ENCODE results near the gene PEX3.
"Not testable (repeated sequence)": the region's sequence is repeated elsewhere in the genome, so short reads cannot be mapped to it uniquely, and the experiment has no call there.

PEX3 gene

DNA sequence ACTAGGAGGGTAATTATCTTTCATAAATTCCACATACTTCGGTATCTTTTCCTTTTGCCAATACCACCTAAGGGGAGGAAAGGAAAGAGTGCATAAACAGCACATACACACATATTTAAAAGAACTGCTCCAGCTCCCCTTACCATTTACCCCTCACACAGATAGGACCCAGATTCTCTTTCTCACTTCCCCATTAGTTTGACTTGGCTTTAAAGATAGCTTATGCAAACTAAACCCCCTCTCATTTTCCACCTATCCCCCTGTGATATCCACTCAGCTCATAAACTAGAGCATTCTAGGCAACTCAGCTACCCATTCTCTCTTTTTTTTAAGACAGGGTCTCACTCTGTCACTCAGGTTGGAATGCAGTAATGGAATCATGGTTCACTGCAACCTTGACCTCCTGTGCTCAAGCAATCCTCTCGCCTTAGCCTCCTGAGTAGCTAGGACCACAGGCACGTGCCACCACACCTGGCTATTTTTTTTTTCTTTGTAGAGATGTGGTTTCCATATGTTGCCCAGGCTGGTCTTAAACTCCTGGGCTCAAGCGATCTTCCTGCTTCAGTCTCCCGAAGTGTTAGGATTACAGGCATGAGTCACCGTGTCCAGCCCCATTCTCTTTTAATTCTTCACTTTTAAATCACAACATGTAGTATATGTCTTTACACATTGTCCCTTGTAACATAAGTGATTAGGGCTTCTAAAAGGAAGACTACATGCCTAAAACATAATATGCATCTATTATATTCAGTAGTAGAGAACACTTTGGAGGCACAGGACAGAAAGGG, 56.9 kb downstream of the PEX3 start:
- DNase-seq: no peak

DNA sequence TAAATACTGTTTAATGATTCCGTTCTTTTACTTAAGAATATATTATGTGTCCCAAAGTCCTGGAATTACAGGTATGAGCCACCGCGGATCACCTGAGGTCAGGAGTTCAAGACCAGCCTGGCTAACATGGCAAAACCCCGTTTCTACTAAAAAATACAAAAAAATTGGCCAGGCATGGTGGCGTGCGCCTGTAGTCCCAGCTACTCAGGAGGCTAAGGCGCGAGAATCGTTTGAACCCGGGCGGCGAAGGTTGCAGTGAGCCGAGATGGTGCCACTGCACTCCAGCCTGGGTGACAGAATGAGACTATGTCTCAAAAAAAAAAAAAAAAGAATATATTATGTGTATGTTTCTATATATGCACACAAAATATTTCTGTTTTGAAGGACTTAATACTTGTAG, 59.7 kb downstream of the PEX3 start:
- DNase-seq: not testable (repeated sequence)

DNA sequence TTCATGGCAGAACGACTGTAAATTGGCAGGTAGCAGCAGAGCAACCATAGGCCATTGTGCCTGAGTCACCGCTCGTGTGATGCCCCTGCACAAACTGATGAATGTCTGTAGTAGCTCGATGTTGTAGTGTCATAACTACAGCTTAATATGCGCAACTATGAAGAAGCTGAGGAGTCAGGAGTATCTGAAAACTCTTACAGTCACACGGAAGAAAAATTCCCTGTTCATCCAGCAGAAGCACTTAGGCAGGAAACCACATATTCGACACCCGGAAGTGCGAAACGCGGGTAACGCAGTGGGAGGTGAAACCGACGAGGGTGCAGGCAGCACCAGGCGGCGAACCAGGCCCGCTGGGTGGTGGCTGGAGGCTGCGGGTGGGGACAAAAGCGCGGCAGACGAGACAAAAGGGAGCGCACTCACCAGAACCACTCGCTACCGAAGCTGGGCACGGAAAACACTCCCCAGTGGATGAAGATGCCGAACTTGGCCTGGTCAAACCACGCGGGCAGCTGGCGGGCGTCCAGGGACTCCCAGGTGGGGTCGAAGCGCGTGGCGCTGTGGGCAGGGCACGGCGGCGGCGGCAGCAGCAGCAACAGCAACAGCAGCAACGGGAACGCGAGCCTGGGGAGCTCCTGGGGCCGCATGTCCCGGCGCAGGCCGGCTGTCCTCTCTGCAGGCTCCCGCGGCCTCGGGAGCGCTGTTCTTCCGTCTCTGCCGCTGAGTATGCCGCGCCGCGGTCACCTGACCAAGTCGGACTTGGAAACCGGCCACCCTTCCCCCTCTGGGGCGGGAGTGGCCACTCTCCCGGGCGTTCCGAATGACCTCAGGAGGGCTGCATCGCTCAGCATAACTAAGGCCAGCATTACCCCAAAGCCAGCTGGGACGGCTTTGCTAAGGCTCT, 60.6 kb downstream of the PEX3 start, which contains the start of gene FUCA2:
Gene FUCA2, minus strand, starts transcription at position 730 of the 901 bp plus-strand sequence. Its CDS starts 86 bp downstream, at position 644.
- peak; percentile 50 for DNase-seq

DNA sequence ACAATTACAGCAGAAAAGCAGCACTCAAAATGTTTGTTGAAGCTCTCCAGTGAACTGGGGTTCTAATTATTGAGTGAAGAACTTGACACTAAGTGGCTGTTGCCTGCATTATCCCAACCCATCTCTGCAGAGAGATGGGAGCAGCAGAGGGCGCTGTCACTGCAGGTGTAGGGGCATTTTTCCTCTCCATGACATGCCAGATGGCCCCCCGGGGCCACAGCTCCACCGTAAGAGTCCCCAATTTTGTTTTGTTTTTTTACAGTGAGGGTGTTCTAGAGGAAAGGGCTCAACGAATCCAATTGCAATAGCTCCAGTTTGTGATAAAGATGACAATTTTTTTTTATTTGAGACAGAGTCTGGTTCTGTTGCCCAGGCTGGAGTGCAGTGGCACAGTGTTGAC, 62.8 kb downstream of the PEX3 start:
- DNase-seq: no peak

DNA sequence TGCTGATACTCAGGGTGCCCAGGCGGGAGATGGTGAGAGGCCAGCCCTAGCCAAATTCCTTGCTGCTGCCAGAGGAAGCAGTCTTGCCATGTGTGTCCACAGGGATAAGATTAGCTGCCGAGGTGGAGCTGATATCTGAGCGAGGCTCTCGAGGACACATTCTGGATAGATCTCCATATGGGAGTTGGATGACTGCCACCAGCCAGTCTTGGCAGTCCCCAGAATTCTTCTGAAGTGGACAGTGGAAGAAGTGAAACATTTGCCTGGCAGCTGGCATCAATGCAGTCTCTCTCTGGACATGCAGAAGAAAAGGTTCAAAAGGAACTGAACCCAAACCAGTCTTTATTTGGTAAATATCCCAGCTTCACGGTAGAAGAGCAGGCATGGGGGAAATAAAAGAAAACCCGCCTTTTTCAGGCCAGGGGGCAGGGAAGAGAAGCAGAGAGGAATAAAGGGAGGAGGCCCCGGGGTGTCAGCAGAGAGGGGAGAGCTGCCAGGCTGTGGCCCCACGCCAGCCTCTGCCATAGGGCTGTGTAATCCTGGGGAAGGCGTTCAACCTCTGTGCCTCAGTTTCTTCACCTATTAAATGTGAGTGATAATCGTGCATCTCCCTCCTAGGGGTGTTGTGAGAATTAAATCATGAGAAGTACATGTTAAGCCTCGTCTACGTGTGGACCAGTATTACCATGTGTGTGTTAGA, 64.6 kb downstream of the PEX3 start:
- DNase-seq: no peak

DNA sequence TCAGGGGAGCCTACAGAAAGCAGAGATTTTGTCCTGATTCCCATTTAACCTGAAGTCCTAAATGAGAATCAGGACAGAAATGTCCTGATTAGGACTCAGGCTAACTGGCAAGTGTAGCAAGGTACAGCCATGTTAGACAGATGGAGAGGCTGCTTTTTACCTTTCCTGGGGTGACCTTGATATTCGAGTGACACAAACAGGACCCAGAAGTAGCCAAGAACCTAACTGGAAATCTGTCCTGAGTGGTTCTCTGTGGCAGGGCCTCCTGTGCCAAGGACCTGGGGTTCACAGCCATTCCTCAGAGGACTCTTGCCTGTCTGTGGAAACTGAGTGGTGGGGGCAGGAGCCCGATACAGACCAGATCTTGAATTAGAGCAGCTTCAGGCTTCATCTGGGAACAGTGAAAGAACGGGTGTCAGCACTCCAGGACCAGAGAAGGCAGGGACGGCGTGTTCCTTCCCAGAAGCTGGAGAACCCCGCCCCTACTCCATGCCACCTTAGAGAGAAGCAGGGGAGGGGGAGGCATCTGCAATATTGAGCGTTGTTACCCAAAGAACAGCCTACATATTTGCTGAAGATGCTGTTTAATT, 65.3 kb downstream of the PEX3 start:
- no peak for DNase-seq

DNA sequence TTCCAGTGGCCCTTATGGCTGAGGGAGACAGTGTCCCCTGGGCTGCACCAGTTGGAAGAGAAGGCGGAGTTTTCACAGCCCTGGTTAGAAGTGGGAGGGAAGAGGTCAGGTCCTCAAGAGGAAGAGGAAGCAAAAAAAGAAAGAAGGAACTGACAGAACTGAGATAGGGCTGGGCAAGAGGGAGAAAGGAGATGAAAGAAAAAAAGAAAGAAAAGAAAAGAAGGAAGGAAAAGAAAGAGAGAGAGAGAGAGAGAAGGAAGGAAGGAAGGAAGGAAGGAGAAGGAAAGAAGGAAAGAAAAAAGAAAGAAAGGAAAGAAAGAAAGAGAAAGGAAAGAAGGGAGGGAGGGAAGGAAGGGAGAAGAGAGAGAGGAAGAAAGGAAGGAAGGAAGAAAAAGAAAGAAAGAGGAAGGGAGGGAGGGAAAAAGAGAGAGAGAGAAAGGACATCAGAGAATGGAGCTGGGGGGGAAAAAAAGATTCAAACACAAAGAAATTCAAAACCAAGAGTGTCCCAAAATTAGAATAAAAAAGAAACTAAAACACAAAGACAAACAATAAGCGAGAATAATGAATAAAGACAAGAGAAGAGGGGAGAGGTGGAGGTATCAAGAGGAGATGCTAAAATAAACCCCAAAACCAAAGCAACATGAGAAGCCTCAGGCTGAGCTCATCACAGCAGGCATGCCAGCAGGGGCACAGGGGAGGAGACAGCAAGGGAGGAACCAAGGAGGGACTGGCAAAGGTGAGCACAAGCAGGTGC, 66.3 kb downstream of the PEX3 start:
- no peak for DNase-seq

DNA sequence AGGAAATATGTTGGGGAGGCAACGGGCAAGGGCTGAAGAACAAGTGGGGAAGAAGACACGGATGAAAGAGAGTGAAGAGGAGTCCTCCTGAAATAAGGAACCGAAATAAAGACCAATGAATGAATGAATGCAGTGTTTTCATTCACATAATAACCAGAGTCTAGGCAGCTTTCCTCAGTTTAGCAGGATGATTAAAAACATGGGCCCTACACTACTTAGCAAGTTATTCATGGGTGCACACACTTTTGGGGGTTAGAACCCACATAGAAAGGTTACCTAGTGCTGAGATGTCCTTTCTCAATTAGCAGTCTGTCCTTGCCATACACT, 66.8 kb downstream of the PEX3 start:
- DNase-seq: no peak

DNA sequence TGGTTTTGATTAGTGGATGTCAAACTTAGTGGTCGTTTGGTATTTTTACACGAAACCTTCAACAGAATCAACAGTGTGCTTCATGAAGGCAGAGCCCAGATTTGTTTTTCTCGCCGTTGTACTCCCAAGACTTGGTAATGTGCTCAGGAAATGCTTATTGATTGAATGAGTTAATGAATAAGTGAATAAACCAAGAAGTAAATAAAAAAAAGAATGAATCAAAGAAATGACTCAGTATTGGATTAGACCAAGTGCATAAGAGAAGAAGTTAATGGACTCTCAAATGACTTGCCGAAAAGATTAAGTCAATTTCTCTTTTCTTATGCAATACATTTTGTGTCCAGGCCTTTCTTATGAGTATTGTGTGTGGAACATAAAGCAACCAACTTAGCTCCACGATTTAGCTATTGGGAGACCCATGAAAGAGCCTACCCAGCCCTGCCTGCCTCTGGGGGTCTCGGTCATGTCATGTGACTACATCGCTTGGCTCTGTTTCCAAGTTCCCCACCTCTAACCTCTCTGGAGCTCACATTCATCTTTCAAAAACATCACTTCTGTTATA, 71.5 kb downstream of the PEX3 start:
- DNase-seq: no peak

DNA sequence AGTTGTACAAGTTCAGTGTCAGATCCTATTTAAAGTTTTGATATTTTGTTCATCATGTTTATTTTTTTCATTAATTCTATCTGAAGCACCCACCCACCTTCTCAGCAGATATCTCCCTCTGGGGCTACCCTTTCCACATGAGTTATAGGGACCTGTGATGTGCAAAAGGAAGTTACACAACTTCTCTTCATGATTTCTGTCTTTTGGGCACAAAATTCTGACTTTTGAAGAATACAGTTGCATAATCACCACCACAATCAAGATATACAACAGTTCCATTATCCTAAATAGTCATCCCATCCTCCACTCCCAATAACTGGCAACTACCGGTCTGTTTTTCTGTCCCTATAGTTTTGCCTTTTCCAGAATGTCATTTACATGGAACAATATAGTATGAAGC, 74.8 kb downstream of the PEX3 start:
- DNase-seq: no peak

DNA sequence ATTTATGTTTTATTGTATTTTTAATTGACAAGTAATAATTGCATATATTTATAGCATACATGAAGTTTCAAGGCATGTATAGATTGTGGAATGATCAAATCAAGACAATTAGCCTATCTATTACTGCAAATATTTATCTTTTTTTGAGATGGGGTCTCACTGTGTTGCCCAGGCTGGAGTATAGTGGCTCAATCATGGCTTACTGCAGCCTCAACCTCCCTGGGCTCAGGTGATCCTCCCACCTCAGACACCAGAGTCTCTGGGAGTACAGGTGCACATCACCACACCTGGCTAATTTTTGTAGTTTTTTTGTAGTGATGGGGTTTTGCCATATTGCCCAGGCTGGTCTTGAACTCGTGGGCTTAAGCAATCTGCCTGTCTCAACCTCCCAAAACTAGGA, 77.1 kb downstream of the PEX3 start:
- DNase-seq: no peak

DNA sequence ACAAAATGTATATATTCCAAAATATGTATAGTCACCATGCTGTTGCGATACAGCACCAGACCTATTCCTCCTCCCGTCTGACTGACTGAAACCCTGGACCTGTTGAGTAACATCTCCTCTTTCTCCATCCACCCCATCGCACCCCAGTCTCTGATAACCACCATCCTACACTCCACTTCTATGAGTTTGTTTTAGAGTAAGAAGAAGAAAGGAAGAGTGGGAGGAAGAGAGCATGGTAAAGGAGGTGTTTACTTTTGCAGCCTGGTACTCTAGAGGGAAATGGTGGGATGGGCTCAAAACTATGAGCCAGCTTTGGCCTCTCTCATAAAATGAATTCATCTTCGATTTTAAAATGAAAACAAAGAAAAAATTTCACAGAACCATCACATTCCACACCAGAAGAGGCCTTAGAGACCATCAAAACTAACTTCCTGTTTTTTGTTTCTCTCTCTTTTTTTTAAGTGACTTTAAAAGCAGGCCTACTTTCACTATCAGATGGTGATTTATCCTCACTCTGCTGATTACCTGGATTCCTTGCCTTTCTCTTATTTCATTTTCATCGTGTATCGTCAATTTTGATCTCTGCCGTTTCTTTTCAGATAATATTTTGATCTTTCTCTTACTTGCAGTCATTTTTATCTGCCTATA, 77.7 kb downstream of the PEX3 start:
- DNase-seq: no peak

DNA sequence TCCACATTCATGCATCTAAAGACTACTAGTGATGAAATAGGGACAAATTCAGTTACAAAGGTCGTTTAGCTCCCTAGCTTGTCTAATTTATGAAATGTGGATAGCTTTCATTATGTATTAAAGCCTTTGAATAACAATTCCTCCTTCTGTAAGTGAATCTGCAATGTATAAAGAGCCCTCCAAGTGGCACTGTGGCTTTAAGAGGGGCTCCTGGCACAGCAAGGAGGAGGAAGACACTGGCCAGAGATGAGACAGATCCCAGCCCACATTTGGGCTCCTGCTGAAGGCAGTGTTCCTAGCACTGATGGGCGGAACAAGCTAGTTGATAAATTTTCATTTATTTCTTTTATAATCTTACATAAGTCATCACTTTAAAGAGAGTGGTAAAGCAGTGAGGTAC, 78.5 kb downstream of the PEX3 start:
- no peak for DNase-seq

DNA sequence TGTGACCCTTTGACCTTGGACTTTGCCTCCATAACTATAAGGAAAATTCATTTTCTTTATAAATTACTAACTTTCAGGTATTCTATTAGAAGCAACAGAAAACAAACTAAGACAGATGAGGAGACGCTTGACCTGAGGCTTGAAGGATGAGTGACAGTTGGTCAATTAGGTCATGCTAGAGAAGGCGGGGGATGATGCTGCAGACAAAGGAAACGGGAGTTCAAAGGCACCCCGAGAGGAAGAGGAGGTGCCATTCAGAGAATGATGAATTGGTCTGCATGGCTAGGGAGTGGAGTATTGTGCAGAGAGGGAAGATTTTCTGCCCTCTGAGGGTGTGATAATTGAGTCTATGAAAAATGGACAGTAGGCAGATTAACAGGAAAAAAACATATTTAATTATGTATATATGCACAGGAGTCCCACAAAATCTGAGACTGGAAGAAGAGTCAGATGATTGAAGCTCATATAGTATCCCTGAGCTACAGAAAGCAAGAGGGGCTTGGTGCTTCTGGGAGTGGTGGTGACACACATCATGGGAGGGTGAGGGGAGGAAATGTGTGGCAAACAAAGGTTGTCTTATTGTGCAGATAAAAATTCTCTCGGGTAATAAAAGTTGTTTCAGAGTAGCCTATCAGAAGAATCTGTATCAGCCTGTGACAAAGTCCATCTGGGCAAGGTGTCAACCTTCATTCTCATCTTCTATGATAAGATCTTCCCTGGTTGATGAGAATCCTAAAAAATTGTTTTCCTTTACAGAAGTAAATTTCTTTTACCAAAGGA, 81.3 kb downstream of the PEX3 start:
- DNase-seq: no peak

DNA sequence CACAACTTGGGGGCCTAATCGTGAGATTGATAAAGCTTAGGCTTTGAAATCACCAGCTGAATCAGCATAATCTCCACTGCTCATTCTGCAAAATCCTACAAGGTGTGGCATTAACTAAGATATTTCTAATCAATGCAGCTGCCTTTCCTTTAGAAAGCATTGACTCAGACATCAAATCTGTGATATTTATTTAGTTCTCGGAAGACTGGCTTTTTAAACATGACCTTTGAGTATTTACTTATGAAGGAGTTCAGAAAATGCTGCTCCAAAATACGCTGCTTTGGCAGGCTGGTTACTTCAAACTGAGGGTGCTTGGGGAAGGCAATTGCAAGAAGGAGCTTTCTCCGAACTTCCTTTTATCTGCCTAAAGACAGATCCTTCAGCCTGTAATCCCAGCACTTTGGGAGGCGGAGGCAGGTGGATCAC, 84.6 kb downstream of the PEX3 start:
- DNase-seq: no peak

DNA sequence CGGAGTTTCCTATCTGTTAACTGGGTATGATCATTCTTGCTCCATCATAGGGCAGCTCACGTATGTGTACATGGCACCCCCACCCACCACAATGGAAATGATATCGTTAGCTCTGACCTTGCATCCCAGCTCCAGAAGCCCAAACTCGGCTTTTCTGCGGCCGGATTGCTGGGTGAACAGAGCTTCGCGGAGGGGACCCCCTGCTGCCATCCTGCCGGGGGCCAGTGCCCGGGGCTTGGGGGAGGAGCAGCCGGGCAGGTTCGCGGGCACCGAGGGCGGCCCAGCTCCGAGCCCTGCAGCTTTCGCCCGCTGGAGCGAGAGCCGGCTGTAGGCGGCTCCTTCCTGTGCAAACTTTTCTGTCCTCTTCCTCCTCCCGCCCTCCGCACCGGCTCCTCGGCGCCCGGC, 85.9 kb downstream of the PEX3 start:
- no peak for DNase-seq

DNA sequence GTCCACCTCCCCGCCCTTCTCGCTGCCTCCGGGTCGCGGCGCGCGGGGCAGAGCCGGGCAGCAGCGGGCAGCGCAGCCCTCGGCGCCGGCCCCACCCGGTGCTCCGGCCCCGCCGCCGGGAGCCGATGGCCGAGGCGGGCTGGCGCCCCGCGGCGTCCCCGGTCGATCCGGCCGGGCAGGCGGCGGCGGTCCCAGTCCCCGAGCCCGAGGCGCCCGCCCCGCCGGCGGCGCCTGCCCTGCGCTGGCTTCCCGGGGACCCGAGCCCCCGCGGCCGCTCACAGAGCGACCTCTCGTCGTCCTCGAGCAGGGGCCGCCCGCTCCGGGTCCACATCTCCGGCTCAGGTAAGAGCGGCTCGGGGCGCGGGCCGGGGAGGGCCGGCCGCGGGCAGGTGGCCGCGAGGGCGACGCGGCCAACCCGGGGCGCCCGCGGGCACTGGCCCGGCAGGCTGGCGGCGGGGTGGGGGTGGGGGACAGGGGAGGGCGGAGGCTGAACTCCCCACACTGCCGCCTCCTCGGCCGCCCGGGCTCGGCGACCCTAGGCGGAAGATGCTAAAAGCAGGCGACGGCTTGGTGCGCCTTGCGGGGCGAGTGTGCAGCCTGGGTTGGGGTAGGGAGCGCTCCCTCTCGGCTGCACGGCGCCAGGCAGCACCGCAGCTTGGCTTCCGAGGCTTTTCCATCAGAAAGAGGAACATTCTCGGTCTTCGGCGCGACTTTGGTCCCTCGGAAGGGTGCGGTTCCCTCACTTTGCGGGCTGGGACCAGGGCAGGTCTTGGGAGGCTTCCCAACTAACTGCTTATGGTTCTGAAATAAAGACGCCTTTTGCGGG, 86.5 kb downstream of the PEX3 start:
- DNase-seq: no peak

DNA sequence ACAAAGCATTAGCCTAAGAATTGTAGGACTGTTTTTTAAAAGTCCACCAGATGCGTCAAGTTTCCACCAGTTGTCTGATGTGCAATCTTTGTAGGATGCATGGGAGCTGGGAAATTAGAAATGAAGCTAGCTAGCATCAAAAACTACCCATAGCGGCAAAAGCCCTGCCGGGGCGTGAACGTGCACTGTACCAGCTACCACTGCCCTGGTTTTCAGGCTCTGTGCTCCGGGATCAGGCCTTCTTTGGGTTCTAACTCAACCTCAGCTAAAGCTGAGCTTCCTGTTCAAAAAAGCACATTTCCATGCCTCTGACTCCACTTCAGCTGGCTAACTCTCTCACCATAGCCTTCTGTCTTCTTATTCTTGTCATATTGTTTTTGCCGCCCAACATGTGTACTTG, 87.8 kb downstream of the PEX3 start:
- no peak for DNase-seq

DNA sequence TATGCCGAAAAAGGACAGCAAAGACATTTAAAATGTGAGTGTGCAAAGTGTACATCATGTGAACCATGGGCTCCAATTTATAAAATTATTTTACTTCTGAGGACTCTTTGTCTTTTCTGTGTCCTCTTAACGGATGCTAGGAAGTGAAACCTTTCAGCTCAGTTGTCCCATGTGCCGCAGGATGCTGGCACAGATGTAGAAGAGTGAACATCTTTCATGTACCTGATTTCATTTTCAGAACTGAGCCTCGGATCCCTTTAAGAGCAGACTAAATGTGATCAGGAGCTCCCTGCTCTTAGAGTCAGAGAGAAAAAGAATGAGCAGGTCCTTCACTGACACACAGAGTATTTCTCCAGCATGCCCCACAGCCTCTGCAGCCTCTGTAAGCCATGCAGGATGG, 88.5 kb downstream of the PEX3 start:
- DNase-seq: no peak

DNA sequence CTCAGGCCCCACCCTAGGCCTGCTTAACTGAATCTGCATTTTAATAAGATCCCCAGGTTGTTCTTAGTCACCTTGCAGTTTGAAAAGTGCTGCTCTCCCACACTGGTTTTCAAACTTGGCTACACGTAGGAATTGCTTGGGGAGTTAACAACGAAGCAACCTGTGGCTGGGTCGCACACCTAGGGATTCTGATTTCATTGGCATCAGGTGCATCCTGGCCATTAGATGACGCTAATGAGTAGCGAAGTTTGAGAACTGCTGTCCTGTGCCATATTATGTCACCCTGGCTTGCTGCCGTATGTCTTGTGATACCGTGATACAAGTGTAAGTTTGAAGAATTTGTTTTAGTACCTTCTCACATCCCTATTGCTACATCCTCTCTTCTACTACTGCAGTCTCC, 89.1 kb downstream of the PEX3 start:
- DNase-seq: no peak

Data from NCI-H2029 (cell line).